ENCODE results near the gene FLT1.

The FLT1 gene

DNA sequence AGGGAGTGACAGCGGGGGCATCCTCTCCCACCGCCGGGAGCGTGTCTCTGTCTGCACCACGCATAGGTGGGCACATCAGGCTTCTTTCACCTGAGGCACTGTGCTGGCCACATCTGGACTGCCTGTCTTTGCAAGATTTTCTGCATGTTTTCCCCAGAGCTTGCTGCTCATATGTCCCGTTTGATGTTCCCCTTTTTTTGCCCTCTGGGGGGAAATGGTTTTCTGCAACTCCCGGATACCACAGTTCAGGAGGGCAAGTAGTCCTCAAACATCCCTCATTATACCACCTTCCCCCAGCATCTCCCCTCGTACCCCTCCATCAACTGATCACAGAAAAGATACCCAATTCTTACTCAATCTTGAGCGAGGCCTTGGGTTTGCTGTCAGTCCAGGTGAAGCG lies 188.6 kb downstream of the FLT1 start:
- Histone ChIP-seq H3K9ac (no peak overlapping the region), H4K20me1 (ENCODE audit: insufficient read depth) (no peaks in the 10 kb centered on the region), H3K36me3 (ENCODE audit: insufficient read depth) (no peaks in the 10 kb centered on the region), H3K4me2 (no peak overlapping the region), H3K79me2 (ENCODE audit: insufficient read depth, low read depth) (no peaks in the 10 kb centered on the region), H3K4me1 (ENCODE audit: low read depth, poor library complexity, severe bottlenecking) (no peaks in the 10 kb centered on the region), H3K27ac (no peak overlapping the region), H3K4me3 (IDR thresholded peaks at IDR 0.05; ENCODE audit: insufficient read depth, low read depth, low read length) (no peak overlapping the region), H3K27me3 (ENCODE audit: insufficient read depth, low read depth) (no peaks in the 10 kb centered on the region), H2AFZ (ENCODE audit: low read depth) (no peak overlapping the region)
- no peak for TF ChIP-seq CTCF (conservative IDR thresholded peaks at IDR 0.05; ENCODE audit: low read depth, low read length)

GRCh38 chr13:28301839-28302238 lies 193.1 kb downstream of the FLT1 start:
- H4K20me1 ChIP-seq (ENCODE audit: insufficient read depth), result no peaks in the 10 kb centered on the region
- no peak for TF ChIP-seq CTCF (conservative IDR thresholded peaks at IDR 0.05; ENCODE audit: low read depth, low read length)
- no peaks in the 10 kb centered on the region for H3K79me2 ChIP-seq (ENCODE audit: insufficient read depth, low read depth)
- H3K4me2 ChIP-seq, result no peak overlapping the region
- H3K4me1 ChIP-seq (ENCODE audit: low read depth, poor library complexity, severe bottlenecking), result no peaks in the 10 kb centered on the region
- H3K36me3 ChIP-seq (ENCODE audit: insufficient read depth), result no peaks in the 10 kb centered on the region
- no peak overlapping the region for H2AFZ ChIP-seq (ENCODE audit: low read depth)
- no peaks in the 10 kb centered on the region for H3K27me3 ChIP-seq (ENCODE audit: insufficient read depth, low read depth)
- no peak overlapping the region for H3K9ac ChIP-seq
- H3K4me3 ChIP-seq (IDR thresholded peaks at IDR 0.05; ENCODE audit: insufficient read depth, low read depth, low read length), result no peak overlapping the region
- no peak overlapping the region for H3K27ac ChIP-seq

DNA sequence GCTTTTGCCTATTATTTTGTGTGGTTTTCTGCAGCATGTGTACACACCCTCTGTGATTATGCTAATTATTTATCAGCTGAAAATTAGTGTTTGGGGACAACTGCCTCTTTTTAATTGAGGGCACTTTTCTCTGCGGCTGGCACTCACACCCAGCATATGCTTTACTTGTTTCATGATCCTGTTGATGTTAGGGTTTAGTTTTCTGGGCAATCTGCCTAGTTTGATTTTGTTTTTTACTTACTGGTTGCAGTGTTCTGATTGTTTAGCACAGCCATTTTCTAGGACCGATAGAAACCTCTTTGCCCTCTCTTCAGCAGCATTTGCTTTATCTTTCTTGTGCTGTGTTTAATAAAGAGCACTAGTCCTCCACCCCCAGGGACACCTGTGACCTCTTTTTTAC lies 195.0 kb downstream of the FLT1 start:
- Histone ChIP-seq H3K27ac (no peak overlapping the region), H3K79me2 (ENCODE audit: insufficient read depth, low read depth) (no peaks in the 10 kb centered on the region), H3K4me1 (ENCODE audit: low read depth, poor library complexity, severe bottlenecking) (no peaks in the 10 kb centered on the region), H3K4me2 (no peak overlapping the region), H3K9ac (no peak overlapping the region), H3K4me3 (IDR thresholded peaks at IDR 0.05; ENCODE audit: insufficient read depth, low read depth, low read length) (no peak overlapping the region), H2AFZ (ENCODE audit: low read depth) (no peak overlapping the region), H3K27me3 (ENCODE audit: insufficient read depth, low read depth) (no peaks in the 10 kb centered on the region), H3K36me3 (ENCODE audit: insufficient read depth) (no peaks in the 10 kb centered on the region), H4K20me1 (ENCODE audit: insufficient read depth) (no peaks in the 10 kb centered on the region)
- TF ChIP-seq CTCF (conservative IDR thresholded peaks at IDR 0.05; ENCODE audit: low read depth, low read length), result no peak

GRCh38 chr13:28297341-28297740 lies 197.6 kb downstream of the FLT1 start:
- Histone ChIP-seq H3K4me2 (no peak overlapping the region), H3K4me1 (ENCODE audit: low read depth, poor library complexity, severe bottlenecking) (no peaks in the 10 kb centered on the region), H3K4me3 (IDR thresholded peaks at IDR 0.05; ENCODE audit: insufficient read depth, low read depth, low read length) (no peak overlapping the region), H3K9ac (no peak overlapping the region), H2AFZ (ENCODE audit: low read depth) (no peak overlapping the region), H3K79me2 (ENCODE audit: insufficient read depth, low read depth) (no peaks in the 10 kb centered on the region), H3K36me3 (ENCODE audit: insufficient read depth) (no peaks in the 10 kb centered on the region), H3K27ac (no peak overlapping the region), H4K20me1 (ENCODE audit: insufficient read depth) (no peaks in the 10 kb centered on the region), H3K27me3 (ENCODE audit: insufficient read depth, low read depth) (no peaks in the 10 kb centered on the region)
- TF ChIP-seq CTCF (conservative IDR thresholded peaks at IDR 0.05; ENCODE audit: low read depth, low read length), result no peak
